Measurements from ENCODE around the gene COA1.

Gene COA1

GRCh38 chr7:43669286-43670081, 59.8 kb downstream of the COA1 start:
- no peak for DNase-seq (ENCODE audit: low read depth in 1 of 2, low spot score in 1 of 2)
- H3K27ac ChIP-seq (replicated peaks): no peak overlapping the region
- no peak for TF ChIP-seq GABPA (IDR thresholded peaks at IDR 0.05; ENCODE audit: low read depth)
- no peaks in the 10 kb centered on the region for H3K27me3 ChIP-seq (ENCODE audit: insufficient read depth, poor library complexity, severe bottlenecking)
- no peak overlapping the region for H3K4me3 ChIP-seq (replicated peaks; ENCODE audit: insufficient read depth, low read length)

GRCh38 chr7:43668035-43668434, 61.3 kb downstream of the COA1 start:
- no peak for TF ChIP-seq REST (IDR thresholded peaks at IDR 0.05; ENCODE audit: insufficient replicate concordance, low read depth)
- no peak for TF ChIP-seq GABPA (IDR thresholded peaks at IDR 0.05; ENCODE audit: low read depth)
- no peak for TF ChIP-seq POLR2AphosphoS5 (IDR thresholded peaks at IDR 0.05; ENCODE audit: low read depth)
- no peak for TF ChIP-seq SPI1 (IDR thresholded peaks at IDR 0.05; ENCODE audit: borderline replicate concordance, low read depth)
- no peak for TF ChIP-seq CTCF (IDR thresholded peaks at IDR 0.05; ENCODE audit: insufficient read depth, low read length)

GRCh38 chr7:43666938-43667337, 62.4 kb downstream of the COA1 start:
- Histone ChIP-seq H3K27ac (replicated peaks) (no peak overlapping the region), H3K27me3 (ENCODE audit: insufficient read depth, poor library complexity, severe bottlenecking) (no peaks in the 10 kb centered on the region), H3K4me3 (replicated peaks; ENCODE audit: insufficient read depth, low read length) (no peak overlapping the region)
- TF ChIP-seq REST (IDR thresholded peaks at IDR 0.05; ENCODE audit: insufficient replicate concordance, low read depth): no peak
- DNase-seq (ENCODE audit: low read depth in 1 of 2, low spot score in 1 of 2): no peak

More at GRCh38 chr7:43668035-43668434, 61.3 kb downstream of the COA1 start:
- no peak for DNase-seq (ENCODE audit: low read depth in 1 of 2, low spot score in 1 of 2)
- H3K27me3 ChIP-seq (ENCODE audit: insufficient read depth, poor library complexity, severe bottlenecking): no peaks in the 10 kb centered on the region
- H3K4me3 ChIP-seq (replicated peaks; ENCODE audit: insufficient read depth, low read length): no peak overlapping the region
- H3K27ac ChIP-seq (replicated peaks): no peak overlapping the region

- no peaks in the 10 kb centered on the region for H3K27me3 ChIP-seq (ENCODE audit: insufficient read depth, poor library complexity, severe bottlenecking)
- H3K27ac ChIP-seq (replicated peaks): no peak overlapping the region
- no peak for TF ChIP-seq REST (IDR thresholded peaks at IDR 0.05; ENCODE audit: insufficient replicate concordance, low read depth)
- TF ChIP-seq GABPA (IDR thresholded peaks at IDR 0.05; ENCODE audit: low read depth): no peak
- no peak for TF ChIP-seq POLR2AphosphoS5 (IDR thresholded peaks at IDR 0.05; ENCODE audit: low read depth)
- TF ChIP-seq SPI1 (IDR thresholded peaks at IDR 0.05; ENCODE audit: borderline replicate concordance, low read depth): no peak
- no peak for TF ChIP-seq CTCF (IDR thresholded peaks at IDR 0.05; ENCODE audit: insufficient read depth, low read length)
- H3K4me3 ChIP-seq (replicated peaks; ENCODE audit: insufficient read depth, low read length): no peak overlapping the region
- DNase-seq (ENCODE audit: low read depth in 1 of 2, low spot score in 1 of 2): no peak
These were observed 64.6 kb downstream of the COA1 start for GRCh38 chr7:43664681-43665080.
